Endodermal cell (in vitro differentiated cells): ENCODE data around the gene ST8SIA2. TPM values are rescaled to one million over a fixed set of nuclear protein-coding genes. Genes with fewer than 3 reads are reported as not detected.

Experiments used
- DNase-seq: peaks from one replicate; pipeline ENCODE4 v3.0.0-alpha.2; 2017
- H3K27ac ChIP-seq: 2 replicates; pipeline ENCODE4 v1.5.1; 2013; ENCODE audit warnings: mild to moderate bottlenecking, low read depth, low read length, moderate library complexity
- H3K27me3 ChIP-seq: 2 replicates; pipeline ENCODE4 v1.6.1; 2013; ENCODE audit warnings: mild to moderate bottlenecking, low read length, moderate library complexity; ENCODE audit not compliant: insufficient read depth, control insufficient read depth, poor library complexity, severe bottlenecking
- H3K36me3 ChIP-seq: 2 replicates; pipeline ENCODE4 v1.7.0; 2013; ENCODE audit warnings: mild to moderate bottlenecking, low read length, moderate library complexity; ENCODE audit not compliant: control insufficient read depth, insufficient read depth
- H3K4me1 ChIP-seq: one replicate; pipeline ENCODE4 v1.7.0; 2013; ENCODE audit warnings: low read length; ENCODE audit not compliant: control insufficient read depth, insufficient read depth
- H3K4me3 ChIP-seq: 2 replicates; pipeline ENCODE4 v1.5.1; 2013; ENCODE audit warnings: mild to moderate bottlenecking, low read length, moderate library complexity
- H3K9ac ChIP-seq: 2 replicates; pipeline ENCODE4 v1.6.1; 2013; ENCODE audit warnings: mild to moderate bottlenecking, low read length, moderate library complexity; ENCODE audit not compliant: poor library complexity, severe bottlenecking; ENCODE audit errors: extremely low read depth
- H3K9me3 ChIP-seq: 2 replicates; pipeline ENCODE4 v1.6.1; 2013; ENCODE audit warnings: mild to moderate bottlenecking, low read length, moderate library complexity; ENCODE audit not compliant: control insufficient read depth
- H3K27ac Mint-ChIP-seq: 2 replicates; pipeline ENCODE4 v1.8.0; 2020; ENCODE audit warnings: mixed read lengths
- H3K27me3 Mint-ChIP-seq: 2 replicates; pipeline ENCODE4 v1.8.0; 2021; ENCODE audit warnings: mild to moderate bottlenecking, mixed read lengths; ENCODE audit not compliant: insufficient read depth
- H3K36me3 Mint-ChIP-seq: 2 replicates; pipeline ENCODE4 v1.8.0; 2020; ENCODE audit warnings: low read depth, mixed read lengths
- H3K4me1 Mint-ChIP-seq: 2 replicates; pipeline ENCODE4 v1.8.0; 2020; ENCODE audit warnings: mixed read lengths
- H3K4me3 Mint-ChIP-seq: 2 replicates; pipeline ENCODE4 v1.8.0; 2020; ENCODE audit warnings: mild to moderate bottlenecking, moderate library complexity, mixed read lengths
- H3K9me3 Mint-ChIP-seq: 2 replicates; pipeline ENCODE4 v1.8.0; 2020; ENCODE audit warnings: mild to moderate bottlenecking, mixed read lengths
- WGBS, 2 experiments: methylation state at CpG; one replicate each; pipeline versions ENCODE4 v1.1.5 to v1.1.7; 2013; ENCODE audit warnings: missing lambda C conversion rate in 2 of 2, mixed read lengths in 1 of 2; ENCODE audit not compliant: insufficient coverage in 1 of 2, insufficient read length in 1 of 2; 5-methylcytosine and 5-hydroxymethylcytosine counted together
- total RNA-seq, 2 donors: library from RNA; stranded (reverse); fragmentation: NEBNext Ultra II Directional in 1 of 2; extraction: Animal tissue kit (Norgen Biotek cat#: 25700) in 1 of 2; gene quantifications; 2 replicates in 1 of 2; 3 replicates in 1 of 2; pipeline ENCODE4 v1.2.1, GENCODE V29; 2021
- TF ChIP-seq, protein P1 (sequence below): fragments of 200-600 bp; sonication (generic); conservative IDR thresholded peaks from 2 replicates; pipeline ENCODE4 v1.5.0; 2021; ENCODE audit warnings: antibody characterized with exemption, mild to moderate bottlenecking

ST8SIA2 gene
- total RNA-seq, 2 donors from 2014 or later, result 8.1 to 8.9 TPM

GRCh38 chr15:92407916-92408315 lies 14.2 kb downstream of the ST8SIA2 start:
- Histone ChIP-seq H3K9ac (no peak overlapping the region), H3K27me3 (no peaks in the 10 kb centered on the region), H3K4me1 (no peaks in the 10 kb centered on the region), H3K27ac (no peak overlapping the region), H3K9me3 (no peaks in the 10 kb centered on the region), H3K4me3 (no peak overlapping the region), H3K36me3 (peaks cover 12% of the 10 kb centered on the region)
- peaks cover 43% of the 10 kb centered on the region for H3K4me1 Mint-ChIP-seq
- 79 to 85% methylated on average over 4 to 5 of the region's 5 CpGs for WGBS, 2 experiments
- TF ChIP-seq, protein P1, sequence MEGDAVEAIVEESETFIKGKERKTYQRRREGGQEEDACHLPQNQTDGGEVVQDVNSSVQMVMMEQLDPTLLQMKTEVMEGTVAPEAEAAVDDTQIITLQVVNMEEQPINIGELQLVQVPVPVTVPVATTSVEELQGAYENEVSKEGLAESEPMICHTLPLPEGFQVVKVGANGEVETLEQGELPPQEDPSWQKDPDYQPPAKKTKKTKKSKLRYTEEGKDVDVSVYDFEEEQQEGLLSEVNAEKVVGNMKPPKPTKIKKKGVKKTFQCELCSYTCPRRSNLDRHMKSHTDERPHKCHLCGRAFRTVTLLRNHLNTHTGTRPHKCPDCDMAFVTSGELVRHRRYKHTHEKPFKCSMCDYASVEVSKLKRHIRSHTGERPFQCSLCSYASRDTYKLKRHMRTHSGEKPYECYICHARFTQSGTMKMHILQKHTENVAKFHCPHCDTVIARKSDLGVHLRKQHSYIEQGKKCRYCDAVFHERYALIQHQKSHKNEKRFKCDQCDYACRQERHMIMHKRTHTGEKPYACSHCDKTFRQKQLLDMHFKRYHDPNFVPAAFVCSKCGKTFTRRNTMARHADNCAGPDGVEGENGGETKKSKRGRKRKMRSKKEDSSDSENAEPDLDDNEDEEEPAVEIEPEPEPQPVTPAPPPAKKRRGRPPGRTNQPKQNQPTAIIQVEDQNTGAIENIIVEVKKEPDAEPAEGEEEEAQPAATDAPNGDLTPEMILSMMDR, result no peak
- H3K9me3 Mint-ChIP-seq, result no peaks in the 10 kb centered on the region
- no peak overlapping the region for H3K27ac Mint-ChIP-seq
- H3K27me3 Mint-ChIP-seq, result peaks cover 11% of the 10 kb centered on the region
- H3K36me3 Mint-ChIP-seq, result peaks cover 2% of the 10 kb centered on the region
- no peak for DNase-seq
- H3K4me3 Mint-ChIP-seq, result no peak overlapping the region

DNA sequence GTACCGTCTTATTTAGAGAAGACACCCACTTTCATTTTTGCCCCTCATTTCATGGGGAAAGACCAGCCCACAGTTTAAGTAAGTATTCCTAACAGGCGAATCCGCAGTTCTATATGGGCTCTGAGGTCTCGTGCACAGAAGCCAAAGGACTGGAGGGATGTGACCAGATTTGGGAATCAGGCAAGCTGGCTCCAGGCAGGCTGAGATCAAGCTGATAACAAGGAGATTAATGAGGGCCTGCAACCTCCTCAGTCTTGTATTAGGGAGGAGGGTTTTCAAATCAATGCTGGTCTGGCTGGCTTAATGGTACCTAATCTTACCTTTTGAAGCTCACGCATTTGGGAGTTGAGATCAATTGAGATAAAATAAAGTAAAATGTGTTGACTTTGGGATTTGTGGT lies 15.3 kb downstream of the ST8SIA2 start:
- TF ChIP-seq, protein P1, result no peak
- no peaks in the 10 kb centered on the region for H3K27me3 ChIP-seq
- H3K4me1 ChIP-seq, result peaks cover 8% of the 10 kb centered on the region
- Mint-ChIP-seq H3K27ac (peak overlapping the region; percentile 54), H3K4me3 (no peak overlapping the region), H3K9me3 (no peaks in the 10 kb centered on the region), H3K27me3 (peaks cover 11% of the 10 kb centered on the region), H3K4me1 (peaks cover 54% of the 10 kb centered on the region), H3K36me3 (peaks cover 2% of the 10 kb centered on the region)
- DNase-seq, result no peak
- H3K36me3 ChIP-seq, result peaks cover 3% of the 10 kb centered on the region
- no peak overlapping the region for H3K4me3 ChIP-seq
- WGBS, 2 experiments, result 86 to 89% methylated on average over 5 of the region's 5 CpGs
- H3K9ac ChIP-seq, result no peak overlapping the region
- no peaks in the 10 kb centered on the region for H3K9me3 ChIP-seq
- no peak overlapping the region for H3K27ac ChIP-seq

DNA sequence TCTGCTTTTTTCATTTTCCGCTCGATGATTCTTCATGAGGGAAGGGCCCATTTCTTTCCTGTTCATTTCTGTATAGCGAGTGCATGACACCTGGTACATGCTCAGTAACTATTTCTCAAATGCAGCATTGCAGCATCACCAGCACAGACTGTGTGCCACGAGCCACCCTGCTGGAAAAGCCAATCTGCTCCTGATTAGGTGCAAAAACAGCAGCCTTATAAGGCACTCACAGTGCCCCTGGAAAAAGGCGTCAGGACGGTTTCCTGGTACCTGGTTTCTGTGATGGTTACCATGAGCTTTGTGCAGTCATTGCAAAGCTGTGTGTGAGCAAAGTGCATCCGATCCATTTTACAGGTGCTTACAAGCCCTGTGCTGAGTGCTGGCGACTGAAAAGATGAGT lies 15.8 kb downstream of the ST8SIA2 start:
- Mint-ChIP-seq H3K27ac (peak overlapping the region; percentile 56), H3K27me3 (peaks cover 11% of the 10 kb centered on the region), H3K4me1 (peaks cover 59% of the 10 kb centered on the region), H3K9me3 (no peaks in the 10 kb centered on the region), H3K36me3 (peaks cover 2% of the 10 kb centered on the region), H3K4me3 (no peak overlapping the region)
- Histone ChIP-seq H3K27me3 (no peaks in the 10 kb centered on the region), H3K9me3 (no peaks in the 10 kb centered on the region), H3K27ac (no peak overlapping the region), H3K9ac (no peak overlapping the region), H3K4me3 (no peak overlapping the region), H3K4me1 (peaks cover 8% of the 10 kb centered on the region), H3K36me3 (peaks cover 5% of the 10 kb centered on the region)
- no peak for DNase-seq
- WGBS, 2 experiments, result 81 to 89% methylated on average over 8 of the region's 8 CpGs
- TF ChIP-seq, protein P1, result no peak
